HG02763 (cell line): ENCODE data around the gene CALM3.
"Not testable (repeated sequence)": the region's sequence is repeated elsewhere in the genome, so short reads cannot be mapped to it uniquely, and the experiment has no call there.

Experiments
- ATAC-seq: cut with Tn5 transposase; IDR thresholded peaks from one replicate; pipeline ENCODE4 v1.9.1; 2021; ENCODE audit warnings: mild to moderate bottlenecking, moderate library complexity; ENCODE audit not compliant: unreplicated experiment

The CALM3 gene

DNA sequence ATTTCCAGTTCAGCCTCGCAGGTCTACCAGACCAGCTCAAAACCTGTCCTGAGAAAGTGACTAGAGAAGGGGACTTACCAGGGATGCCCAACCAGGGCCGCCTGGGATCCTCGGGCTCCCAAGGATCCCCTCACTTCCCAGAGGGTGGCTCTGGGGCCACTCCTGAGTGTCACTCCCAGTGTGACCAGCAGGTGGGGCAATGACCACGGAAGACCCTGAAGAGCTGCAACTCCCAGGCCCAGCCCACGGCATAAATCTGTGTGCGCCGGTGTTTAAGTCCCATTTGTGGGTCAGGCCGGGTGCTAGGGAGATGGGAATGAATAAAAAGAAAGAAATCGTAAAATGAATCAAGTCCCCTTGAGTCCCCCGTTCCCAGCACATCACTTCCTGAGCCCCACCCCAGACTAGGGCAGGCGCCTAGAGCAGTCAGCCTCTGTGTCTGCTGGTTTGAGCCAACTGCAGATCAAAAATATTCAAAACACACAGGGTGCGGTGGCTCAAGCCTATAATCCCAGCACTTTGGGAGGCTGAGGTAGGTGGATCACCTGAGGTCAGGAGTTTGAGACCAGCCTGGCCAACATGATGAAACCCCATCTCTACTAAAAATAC, 13.1 kb downstream of the CALM3 start:
- ATAC-seq = no peak

GRCh38 chr19:46615966-46616365, 14.8 kb downstream of the CALM3 start:
- ATAC-seq = no peak

DNA sequence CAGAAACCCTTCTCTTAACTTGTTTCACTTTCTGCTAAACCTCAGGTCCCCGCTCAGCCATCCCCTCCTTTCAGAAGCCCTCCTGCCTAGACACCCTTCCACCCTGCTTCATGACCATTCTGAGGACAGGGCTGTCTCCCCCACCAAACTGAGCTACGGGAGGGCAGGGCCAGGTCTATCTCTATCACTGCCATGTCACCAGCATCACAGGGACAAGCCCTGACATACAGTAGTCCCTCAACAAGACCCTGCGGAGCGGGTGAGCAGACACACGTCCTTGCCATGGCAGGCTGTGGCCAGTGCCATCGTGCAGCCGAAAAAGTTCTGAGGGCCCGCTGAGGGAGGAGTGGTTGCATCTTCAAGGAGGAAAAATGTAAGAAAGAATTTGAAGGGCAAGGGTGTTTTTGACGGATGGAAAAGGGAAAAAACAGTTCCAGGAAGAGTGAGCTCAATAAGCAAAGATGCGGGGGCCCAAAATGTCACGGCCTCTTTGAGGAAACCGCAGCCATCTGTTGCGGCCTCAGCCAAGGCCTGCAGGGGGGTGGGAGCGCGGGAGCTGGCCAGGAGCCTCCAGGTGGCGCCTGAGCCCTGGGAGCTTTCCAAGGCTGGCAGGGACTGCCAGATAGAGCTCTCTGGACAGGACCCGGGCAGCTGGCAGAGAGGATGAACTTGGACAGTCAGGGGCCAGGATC, 15.6 kb downstream of the CALM3 start:
- ATAC-seq = no peak

GRCh38 chr19:46617601-46618000, 16.5 kb downstream of the CALM3 start:
- no peak for ATAC-seq

DNA sequence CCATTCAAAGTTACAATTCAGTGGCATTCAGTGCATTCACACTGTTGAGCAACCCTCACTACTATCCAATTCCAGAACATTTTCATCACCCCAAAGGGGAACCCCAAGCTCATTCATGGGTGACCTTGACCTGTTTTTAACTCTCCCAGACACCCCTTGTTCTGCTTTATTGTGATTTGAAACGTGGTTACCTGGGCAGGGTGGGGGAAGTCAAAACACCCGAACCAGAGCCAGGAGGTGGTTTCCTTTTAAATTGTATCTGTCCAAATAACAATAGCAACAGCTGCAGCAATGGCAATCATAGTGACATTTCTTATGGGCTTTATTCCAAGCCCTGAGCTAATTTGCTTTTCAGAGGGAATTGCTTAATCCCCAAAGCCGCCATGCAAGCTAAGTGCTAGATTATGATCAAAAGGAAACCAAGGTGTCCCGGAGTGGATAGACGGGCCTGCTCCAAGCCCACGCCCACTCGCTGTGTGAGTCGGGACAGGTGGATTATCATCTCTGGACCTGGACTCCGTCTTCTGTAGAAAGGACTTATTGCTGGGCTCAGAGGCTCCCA, 17.6 kb downstream of the CALM3 start:
- ATAC-seq = no peak

GRCh38 chr19:46620267-46620666, 19.1 kb downstream of the CALM3 start:
- ATAC-seq = no peak

DNA sequence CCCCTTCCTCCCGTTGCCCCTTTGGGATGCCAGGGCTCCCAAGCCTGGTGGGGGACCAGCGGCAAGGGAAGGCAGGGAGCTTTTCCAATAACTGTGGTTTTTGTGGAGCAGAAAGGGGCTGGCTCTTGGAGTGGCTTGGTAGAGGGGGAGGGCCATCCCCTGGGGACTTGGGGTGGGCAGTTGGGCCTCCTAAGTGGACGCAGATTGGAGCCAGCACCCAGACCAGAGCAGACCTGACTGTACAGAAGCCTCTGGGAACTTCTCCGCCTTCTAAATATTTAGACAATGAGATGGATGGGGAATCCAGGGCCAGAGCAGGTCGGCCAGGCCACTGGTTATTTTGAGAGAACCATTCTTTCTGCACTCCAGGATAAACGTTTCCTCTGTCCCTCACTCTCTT, 19.6 kb downstream of the CALM3 start:
- no peak for ATAC-seq

DNA sequence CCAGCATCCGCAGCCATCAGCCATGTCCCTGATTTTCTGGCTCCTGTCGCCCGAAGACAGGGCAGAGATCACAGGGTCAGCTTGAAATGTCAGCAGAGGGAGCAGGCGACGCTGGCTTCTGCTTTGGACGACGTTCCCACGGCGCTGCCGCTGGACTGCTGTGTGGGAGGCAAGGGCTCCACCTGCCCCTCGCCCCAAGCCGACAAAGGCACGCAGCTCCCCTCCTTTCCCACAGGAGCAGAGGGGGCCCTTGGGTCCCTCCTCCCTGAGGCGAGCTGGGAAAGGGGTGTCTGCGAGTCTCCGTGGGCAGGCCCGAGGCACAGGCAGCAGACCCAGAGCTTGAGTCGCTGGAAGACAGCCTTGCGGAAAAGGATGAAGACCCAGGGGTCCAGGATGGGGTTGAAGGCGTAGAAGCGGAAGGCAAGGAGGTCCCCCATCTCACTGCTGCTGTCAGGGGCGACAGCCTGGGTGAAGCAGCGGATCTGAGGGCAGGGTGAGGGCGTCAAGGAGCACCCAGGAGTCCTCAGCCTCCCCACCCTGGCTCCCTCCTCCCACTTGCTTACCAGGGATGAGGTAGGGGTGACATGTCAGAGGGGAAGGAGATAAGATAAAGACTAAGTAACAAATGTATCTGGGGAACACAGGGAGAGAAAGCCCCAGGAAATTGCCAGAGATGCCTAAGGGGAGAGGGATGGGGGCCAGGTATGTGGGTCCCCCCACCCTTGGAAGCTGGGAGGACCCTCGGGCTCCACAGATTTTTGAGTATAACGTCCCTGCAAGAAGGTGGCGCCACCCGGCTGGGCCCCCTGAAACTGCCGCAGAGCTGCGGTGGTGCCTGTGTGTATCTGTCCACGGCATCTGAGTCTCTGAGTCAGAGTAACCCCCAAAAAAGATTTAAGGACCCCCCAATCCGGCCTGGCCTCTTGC, 20.3 kb downstream of the CALM3 start:
- ATAC-seq = no peak

DNA sequence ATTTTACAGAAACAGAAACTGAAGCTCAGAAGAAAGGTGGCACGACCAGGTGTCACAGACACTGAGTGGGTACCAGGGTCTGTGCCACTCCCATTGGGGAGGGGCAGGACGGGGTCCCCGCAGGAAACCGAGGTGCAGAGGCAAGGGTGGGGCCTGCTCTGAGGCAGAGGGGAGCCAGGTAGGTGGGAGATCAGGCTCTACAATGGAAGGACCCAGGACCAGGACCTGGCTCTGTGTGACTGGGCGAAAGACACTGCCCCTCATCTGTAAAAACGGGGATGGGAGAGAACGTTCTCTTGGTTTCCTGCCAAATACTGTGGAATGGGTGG, 21.0 kb downstream of the CALM3 start:
- no peak for ATAC-seq

DNA sequence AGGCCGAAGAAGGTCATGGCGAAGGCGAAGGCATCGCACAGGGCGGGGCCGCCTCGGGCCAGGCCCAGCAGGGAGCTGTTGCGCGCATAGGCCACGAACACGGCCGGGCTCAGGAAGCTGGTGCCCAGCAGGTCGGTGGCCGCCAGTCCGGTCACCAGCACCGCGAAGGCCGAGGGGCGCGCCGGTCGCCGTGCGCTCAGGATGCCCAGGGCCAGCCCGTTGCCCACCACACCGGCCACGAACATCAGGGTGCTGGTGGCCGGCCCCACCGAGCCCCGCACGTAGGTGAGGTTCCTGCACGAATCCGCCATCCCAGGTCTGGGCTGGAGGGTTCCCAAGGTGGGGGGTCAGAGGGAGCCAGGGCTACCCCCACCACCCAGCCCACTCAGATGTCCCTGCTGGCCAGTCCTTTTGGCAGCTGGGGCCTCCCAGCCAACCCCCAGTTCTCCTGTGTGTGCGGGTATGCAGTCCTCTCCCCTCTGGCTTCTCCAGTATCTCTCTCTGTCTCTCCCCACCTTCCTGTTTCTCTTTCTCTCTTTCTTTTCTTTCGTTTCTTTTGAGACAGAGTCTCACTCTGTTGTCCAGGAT, 22.9 kb downstream of the CALM3 start:
- no peak for ATAC-seq

GRCh38 chr19:46624958-46625661, 24.0 kb downstream of the CALM3 start, which contains the start of gene PTGIR:
TSS of gene PTGIR (minus strand) at chr19:46625089. CDS start at chr19:46624225, 864 bp downstream.
- ATAC-seq = no peak

DNA sequence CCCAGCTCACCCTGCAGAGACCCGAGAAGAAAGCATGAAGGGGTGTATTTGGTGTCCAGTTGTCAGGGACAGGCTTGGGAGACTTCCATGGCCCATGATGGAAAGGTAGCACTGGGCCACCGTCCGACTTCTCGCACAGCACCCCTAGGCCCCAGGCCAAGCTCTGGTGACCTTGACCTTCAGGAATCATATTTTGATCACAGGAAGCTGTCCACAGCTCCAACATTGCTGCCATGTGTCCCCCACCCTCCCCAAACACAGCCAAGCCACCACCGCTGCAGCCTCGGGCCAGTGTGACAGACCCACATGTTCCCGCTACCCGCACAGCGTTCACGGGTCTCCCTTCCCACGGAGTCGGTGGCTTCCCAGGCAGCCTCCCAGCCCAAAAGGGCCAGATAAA, 24.6 kb downstream of the CALM3 start:
- no peak for ATAC-seq

- ATAC-seq = no peak
These were observed 25.3 kb downstream of the CALM3 start for GRCh38 chr19:46626446-46626845.

DNA sequence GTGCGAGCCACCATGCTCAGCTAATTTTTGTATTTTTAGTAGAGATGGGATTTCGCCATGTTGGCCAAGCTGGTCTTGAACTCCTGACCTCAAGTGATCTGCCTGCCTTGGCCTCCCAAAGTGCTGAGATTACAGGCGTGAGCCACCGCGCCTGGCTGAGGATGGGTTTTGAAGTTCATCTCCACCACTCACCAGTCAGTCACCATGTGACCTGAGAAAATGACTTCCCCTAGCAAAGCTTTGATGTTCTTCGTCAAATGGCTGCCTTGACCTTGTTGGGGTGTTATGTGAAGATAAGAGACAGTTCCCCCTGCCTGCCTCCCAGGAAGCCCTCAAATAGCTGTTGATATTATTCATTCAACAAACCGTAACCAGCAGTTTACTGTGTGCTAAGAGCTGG, 27.8 kb downstream of the CALM3 start:
- ATAC-seq = not testable (repeated sequence)

DNA sequence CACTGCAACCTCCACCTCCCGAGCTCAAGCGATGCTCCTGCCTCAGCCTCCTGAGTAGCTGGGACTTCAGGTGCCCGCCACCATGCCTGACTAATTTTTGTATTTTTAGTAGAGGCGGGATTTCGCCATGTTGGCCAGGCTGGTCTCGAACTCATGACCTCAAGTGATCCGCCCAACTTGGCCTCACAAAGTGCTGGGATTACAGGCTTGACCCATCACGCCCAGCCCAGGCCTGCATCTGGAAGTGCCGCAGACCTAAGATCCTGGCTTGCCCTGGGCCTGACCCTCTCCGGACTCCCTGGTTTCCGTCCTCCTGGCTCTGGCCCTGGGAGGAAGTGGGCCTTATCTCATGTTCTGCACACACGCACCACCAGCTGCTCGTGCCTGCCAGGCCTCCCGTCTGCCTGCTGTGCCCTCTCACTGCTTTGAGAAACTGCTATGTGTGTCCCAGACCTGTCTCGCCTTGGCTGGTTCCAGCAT, 28.5 kb downstream of the CALM3 start:
- ATAC-seq = no peak

DNA sequence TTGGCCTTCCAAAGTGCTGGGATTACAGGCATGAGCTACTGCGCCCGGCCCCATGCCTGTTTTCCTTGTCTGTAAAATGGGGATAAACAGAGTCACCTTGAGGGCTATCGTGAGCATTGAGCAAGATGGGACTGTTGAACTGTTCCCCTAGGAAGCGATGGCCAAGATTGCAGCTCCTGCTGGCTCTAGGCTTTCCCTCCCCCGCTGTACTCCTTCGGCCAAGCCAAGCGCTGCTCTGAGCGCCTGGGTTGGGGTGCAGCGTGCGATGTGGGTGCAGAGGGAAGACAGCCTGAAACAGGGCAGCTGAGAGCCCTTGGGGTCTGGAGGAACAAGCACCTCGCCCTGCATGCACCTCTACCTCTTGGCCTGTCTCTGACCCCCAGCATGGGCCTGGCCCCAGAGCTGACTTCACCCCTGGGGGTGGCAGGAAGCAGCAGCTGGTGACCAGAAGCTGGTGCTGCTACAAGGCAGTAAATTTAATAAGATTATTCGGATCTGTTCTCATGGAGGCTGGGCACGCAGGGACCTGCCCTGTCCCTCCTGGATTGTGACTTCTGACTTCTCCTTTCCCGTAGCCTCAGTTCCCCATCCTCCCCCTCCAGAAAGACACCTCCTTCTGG, 29.6 kb downstream of the CALM3 start:
- ATAC-seq = no peak

DNA sequence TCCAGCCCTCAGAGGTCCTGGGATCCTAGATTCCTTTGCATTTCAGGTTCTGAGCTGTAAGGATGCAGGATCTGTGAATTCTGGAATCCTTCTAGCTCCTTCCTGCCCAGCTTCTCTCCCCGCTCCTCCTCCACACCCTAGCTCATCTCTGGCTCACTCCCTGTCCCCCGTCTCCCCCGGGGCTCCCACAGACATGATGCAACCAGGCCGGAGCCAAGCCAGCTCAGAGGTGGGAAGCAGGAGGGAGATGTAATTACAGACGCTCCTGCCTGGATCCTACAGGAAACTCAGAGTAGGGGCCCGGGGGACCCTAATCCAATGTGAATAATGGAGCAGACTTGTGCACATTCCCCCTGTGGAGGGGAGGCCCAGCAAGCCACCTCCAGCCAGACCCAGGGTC, 30.4 kb downstream of the CALM3 start:
- ATAC-seq = no peak

GRCh38 chr19:46633130-46633529, 32.0 kb downstream of the CALM3 start:
- ATAC-seq = no peak

GRCh38 chr19:46634045-46634655, 33.0 kb downstream of the CALM3 start:
- peak; percentile 64 for ATAC-seq
